Left lobe of liver (tissue), 2 donors: ENCODE data around the gene RYR3. TPM values are rescaled to one million over a fixed set of nuclear protein-coding genes. Genes with fewer than 3 reads are reported as not detected.

ENCODE experiments used
- ATAC-seq: fragments of 200-7000 bp; cut with Tn5 transposase; one replicate; pipeline ENCODE4 v1.9.1; 2020; ENCODE audit warnings: mild to moderate bottlenecking, moderate library complexity
- DNase-seq: peaks from one replicate; pipeline ENCODE4 v3.0.0-alpha.2; 2020; ENCODE audit warnings: low spot score
- total RNA-seq: library from RNA; stranded (reverse); gene quantifications from one replicate; pipeline ENCODE4 v1.2.1, GENCODE V29; 2021
- donor health status: DM: no; HTN: no; CAD: no; lungs with moderate emphysema.
- donor health status: DM: no; HTN: yes; CAD: no.

Gene RYR3
- total RNA-seq, 1 donor from 2014 or later, result not detected

- ATAC-seq, result no peak
- no peak for DNase-seq
Measured at GRCh38 chr15:33857726-33858125, 547.0 kb downstream of the RYR3 start.

DNA sequence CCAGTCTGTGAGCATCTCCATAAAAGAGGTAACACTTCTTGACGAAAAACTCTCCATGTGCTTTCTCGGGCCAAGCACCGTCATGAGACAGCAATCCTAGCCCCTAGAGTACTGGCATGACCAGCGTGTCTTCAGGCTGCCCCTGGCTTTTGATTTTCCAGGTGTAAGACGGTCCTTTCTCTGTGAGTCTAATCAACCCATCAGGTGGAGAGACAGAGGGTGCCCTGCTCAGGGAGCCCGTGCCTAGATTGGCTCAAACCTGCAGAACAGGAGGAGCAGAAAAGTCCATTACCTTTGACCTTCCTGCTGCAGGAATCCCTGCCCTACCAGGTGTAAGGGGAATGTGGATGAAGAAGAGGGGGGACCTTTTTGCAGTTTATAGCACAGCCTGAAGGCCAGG, 548.1 kb downstream of the RYR3 start:
- ATAC-seq (no peak), DNase-seq (no peak)

DNA sequence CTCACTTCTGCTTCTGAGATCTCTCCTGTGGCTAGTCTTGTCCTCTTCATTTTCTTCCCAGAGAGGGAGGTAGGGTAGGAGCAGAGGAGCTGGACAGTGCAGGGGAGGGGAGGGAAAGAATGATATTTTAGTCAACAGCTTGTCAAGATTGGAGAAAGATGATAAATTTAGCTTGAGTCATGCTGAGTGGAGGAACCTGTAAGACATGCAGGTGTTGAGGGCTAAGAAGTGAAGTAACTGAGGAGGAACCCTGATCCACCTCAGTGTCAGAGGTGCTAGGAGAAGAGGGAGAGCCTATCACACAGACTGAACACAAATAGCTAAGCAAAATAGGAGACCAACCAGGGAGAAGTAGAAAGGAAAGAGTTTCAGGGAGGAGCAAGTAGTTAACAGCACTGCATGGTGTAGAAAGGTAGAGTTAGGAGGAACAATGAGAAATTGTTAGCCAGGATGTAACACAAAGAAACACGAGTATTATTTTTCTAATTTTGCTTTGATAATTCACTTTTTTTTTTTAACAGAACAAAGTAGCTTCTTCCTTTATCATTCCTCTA, 549.3 kb downstream of the RYR3 start:
- ATAC-seq, result no peak

DNA sequence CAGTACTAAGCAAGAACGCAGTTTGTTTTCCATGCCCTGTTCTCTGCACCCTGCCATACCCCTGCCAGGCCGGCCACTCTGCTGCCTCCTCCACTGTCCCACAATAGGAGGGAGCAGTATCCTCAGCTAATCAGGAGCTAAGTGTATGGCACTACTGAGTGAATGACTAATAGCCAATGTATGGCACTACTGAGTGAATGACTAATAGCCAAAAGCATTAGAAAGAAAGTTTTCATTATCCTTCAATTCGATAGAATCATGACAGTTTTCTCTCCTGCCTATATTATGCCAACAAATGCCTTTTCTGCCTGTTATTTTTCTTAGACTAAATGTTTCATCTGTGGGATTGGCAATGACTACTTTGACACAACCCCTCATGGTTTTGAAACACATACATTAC, 550.0 kb downstream of the RYR3 start:
- no peak for ATAC-seq

More for the DNA sequence above, 549.3 kb downstream of the RYR3 start:
- no peak for DNase-seq

DNA sequence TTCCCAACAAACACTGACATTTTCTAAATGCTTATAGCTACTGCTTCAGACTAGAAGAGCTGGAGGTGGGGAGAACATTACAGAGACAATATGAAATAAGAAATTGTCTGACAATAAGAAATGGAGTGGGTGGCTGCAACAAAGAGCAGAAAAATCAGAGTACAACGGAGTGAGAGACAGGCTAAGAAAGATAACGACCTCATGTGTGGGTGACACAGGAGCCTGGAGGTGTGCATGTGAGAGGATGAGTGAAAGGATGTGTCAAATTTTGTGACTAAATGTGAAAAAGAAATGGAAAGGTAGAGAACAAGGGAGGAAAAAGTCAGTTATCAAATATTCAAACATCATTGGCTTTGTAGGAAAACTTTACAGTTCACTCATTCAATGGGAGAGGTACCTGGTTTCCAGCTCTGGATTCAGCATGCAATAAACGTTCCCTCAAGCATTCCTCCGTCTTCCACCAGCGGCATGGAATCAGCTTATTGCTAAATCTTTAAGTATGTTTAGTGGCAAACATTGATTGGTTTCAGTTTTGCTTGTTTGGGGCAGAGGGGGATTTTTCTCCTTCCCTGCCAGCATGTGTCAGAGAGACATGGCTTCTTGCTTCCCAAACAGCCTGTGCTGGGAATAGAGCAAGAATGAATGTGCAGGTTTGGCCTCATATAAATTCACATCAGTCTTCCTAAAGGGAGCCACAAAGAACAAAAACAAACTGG, 553.8 kb downstream of the RYR3 start:
- DNase-seq, result no peak
- ATAC-seq, result no peak

More for the DNA sequence above, 550.0 kb downstream of the RYR3 start:
- no peak for DNase-seq

DNA sequence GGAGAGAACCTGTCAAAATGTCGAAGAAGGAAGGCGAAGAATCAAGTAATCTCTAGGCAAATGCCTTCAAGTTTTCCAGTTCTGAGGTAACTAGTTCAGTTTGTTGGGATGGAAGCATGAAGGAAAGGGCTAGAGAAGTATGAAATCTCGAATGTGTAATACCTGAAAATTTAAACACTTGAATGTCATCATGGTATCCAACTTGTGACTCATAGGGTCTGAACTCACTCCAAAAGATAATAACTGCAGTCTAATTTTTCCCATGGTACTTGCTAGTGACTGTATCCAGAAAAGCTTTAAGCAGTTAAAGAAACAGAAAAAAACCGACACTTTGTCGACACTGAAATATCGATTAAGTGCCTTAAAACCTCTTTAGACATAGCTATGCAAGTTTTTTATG, 554.6 kb downstream of the RYR3 start:
- ATAC-seq (no peak), DNase-seq (no peak)

- ATAC-seq (no peak), DNase-seq (no peak)
Measured at GRCh38 chr15:33866101-33866737, 555.5 kb downstream of the RYR3 start.

DNA sequence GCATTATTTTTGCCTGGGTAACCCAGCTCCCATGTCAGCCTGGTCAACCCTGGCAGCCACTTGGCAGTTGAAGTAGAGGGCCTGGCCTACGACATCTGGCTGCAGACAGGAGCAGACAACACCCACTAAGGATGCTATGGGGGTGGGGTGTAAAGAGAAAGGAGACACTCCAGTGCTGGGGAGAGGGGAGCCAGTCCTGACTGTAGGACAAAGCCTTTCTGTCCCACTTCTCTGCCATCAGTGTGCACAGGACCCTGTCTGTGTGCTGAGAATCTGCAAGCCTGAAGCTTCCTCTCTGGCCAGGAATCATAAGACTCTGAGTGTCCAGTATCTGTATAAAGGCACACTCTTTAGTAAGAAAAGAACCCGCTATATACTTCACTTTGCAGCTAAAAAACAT, 561.2 kb downstream of the RYR3 start:
- DNase-seq, result no peak
- no peak for ATAC-seq

DNA sequence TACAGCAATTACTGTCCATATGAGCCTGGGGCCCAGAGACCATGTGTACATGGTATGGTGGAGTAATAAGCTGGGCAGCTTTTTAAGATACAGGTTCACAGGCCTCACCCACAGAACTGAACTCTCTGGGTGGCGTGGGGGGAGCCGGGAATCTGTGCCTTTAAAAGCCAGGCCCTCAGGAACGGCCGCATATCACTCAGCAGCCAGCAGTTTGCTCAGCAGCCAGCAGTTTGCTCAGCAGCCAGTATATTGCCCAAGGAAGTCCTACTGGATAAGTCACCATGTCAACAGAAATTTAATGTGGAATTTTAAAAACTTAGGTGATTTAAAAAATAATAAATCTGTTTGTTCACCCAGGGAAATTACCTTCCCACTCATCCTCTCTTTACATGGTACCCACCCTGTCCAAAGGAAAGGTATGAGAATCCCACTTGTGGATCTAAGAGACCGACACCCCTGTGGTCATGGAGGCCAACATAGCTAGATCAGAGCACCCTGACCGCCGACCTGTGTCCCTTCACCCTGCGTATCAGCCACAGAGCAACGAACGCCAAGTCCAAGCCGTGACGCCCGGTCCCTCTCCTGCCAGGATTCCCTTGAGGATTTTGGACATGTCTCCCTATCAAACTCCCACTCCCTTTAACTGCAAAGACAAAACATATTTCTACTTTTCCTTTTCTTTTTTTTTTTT, 561.8 kb downstream of the RYR3 start:
- DNase-seq, result no peak
- no peak for ATAC-seq

GRCh38 chr15:33874156-33874555, 563.4 kb downstream of the RYR3 start:
- ATAC-seq, result no peak
- DNase-seq, result no peak

GRCh38 chr15:33882921-33883320, 572.2 kb downstream of the RYR3 start:
- ATAC-seq, result no peak

GRCh38 chr15:33888176-33888575, 577.4 kb downstream of the RYR3 start:
- ATAC-seq (no peak), DNase-seq (no peak)

More at GRCh38 chr15:33882921-33883320, 572.2 kb downstream of the RYR3 start:
- DNase-seq, result no peak

- DNase-seq (no peak), ATAC-seq (peak; percentile 25)
Measured at GRCh38 chr15:33894193-33894592, 583.4 kb downstream of the RYR3 start.

DNA sequence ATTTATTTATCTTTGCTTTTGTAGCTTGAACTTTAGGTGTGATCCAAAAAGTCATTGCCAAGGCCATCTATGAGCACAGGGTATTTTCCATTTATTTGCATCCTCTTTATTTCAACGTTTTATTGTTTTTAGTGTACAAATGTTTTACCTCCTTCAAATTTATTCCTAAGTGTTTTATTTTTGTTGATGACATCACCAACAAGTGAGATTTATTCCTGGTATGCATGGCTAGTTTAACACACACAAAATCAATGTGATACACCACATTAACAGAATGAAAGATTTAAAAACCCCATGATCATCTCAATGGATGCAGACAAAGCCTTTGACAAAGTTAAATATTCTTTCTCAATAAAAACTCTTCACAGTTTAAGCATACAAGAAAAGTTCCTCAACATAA, 591.3 kb downstream of the RYR3 start:
- no peak for ATAC-seq
- DNase-seq, result no peak

- DNase-seq, result no peak
- no peak for ATAC-seq
Measured at GRCh38 chr15:33903661-33904060, 592.9 kb downstream of the RYR3 start.

GRCh38 chr15:33907326-33907725, 596.6 kb downstream of the RYR3 start:
- ATAC-seq (no peak), DNase-seq (no peak)

GRCh38 chr15:33908406-33908805, 597.6 kb downstream of the RYR3 start:
- ATAC-seq (no peak), DNase-seq (no peak)

- DNase-seq (no peak), ATAC-seq (no peak)
Measured at GRCh38 chr15:33910741-33911140, 600.0 kb downstream of the RYR3 start.

- DNase-seq, result no peak
- peak; percentile 37 for ATAC-seq
Measured at GRCh38 chr15:33912326-33912725, 601.6 kb downstream of the RYR3 start.

GRCh38 chr15:33913459-33913858, 602.7 kb downstream of the RYR3 start:
- no peak for ATAC-seq
- DNase-seq, result no peak
